ENCODE data around the gene FOXR1.
"Not testable (repeated sequence)": the region's sequence is repeated elsewhere in the genome, so short reads cannot be mapped to it uniquely, and the experiment has no call there.

Gene FOXR1

GRCh38 chr11:118998388-118998717 is 26.8 kb downstream of the FOXR1 start:
- peak; percentile 12 for DNase-seq

GRCh38 chr11:118998822-118999221 is 27.3 kb downstream of the FOXR1 start:
- no peak for DNase-seq

GRCh38 chr11:119000906-119001305 is 29.3 kb downstream of the FOXR1 start:
- no peak for DNase-seq

GRCh38 chr11:119006656-119007055 is 35.1 kb downstream of the FOXR1 start:
- no peak for DNase-seq

GRCh38 chr11:119011476-119012053 is 40.0 kb downstream of the FOXR1 start:
- DNase-seq, result no peak

GRCh38 chr11:119012629-119013170 is 41.1 kb downstream of the FOXR1 start:
- no peak for DNase-seq

GRCh38 chr11:119014209-119014924 is 42.8 kb downstream of the FOXR1 start:
- DNase-seq, result no peak

GRCh38 chr11:119015054-119015611 is 43.6 kb downstream of the FOXR1 start:
- no peak for DNase-seq

GRCh38 chr11:119016216-119017009 is 44.9 kb downstream of the FOXR1 start:
- no peak for DNase-seq

GRCh38 chr11:119017377-119017776 is 45.8 kb downstream of the FOXR1 start:
- DNase-seq, result not testable (repeated sequence)

- peak; percentile 95 for DNase-seq
These were observed 46.7 kb downstream of the FOXR1 start, which contains the start of the genes RPS25 and TRAPPC4 for GRCh38 chr11:119018074-119018938. TSS of gene RPS25 (minus strand) at chr11:119018343. CDS start at chr11:119018284, 59 bp downstream. TSS of gene TRAPPC4 (plus strand) at chr11:119018766. CDS start at chr11:119018796, 30 bp downstream.

GRCh38 chr11:119019996-119020395 is 48.4 kb downstream of the FOXR1 start:
- no peak for DNase-seq

- no peak for DNase-seq
These were observed 50.1 kb downstream of the FOXR1 start for GRCh38 chr11:119021631-119022030.

GRCh38 chr11:119023741-119024140 is 52.2 kb downstream of the FOXR1 start:
- no peak for DNase-seq

- DNase-seq, result no peak
These were observed 53.0 kb downstream of the FOXR1 start for GRCh38 chr11:119024430-119025098.

- DNase-seq, result no peak
These were observed 53.5 kb downstream of the FOXR1 start for GRCh38 chr11:119025099-119025473.

- no peak for DNase-seq
These were observed 54.0 kb downstream of the FOXR1 start for GRCh38 chr11:119025541-119025940.

- no peak for DNase-seq
These were observed 54.6 kb downstream of the FOXR1 start for GRCh38 chr11:119025978-119026766.

- DNase-seq, result no peak
These were observed 55.4 kb downstream of the FOXR1 start for GRCh38 chr11:119026970-119027369.

GRCh38 chr11:119027561-119028345 is 56.2 kb downstream of the FOXR1 start:
- no peak for DNase-seq
